Right lobe of liver (tissue), 6 donors: ENCODE measurements around the gene ZMYND15. TPM values are rescaled to one million over a fixed set of nuclear protein-coding genes. Genes with fewer than 3 reads are reported as not detected.
A peak's percentile ranks its signal among the peaks of the same experiment; 100 is the strongest.

Source experiments
- ATAC-seq, 4 donors: fragments of 200-7000 bp; cut with Tn5 transposase; one replicate each; pipeline ENCODE4 v1.9.1; 2020; ENCODE audit warnings: mild to moderate bottlenecking in 4 of 4, moderate library complexity in 4 of 4
- DNase-seq, 3 donors: peaks; one replicate each; pipeline ENCODE4 v3.0.0-alpha.2; 2020
- H3K27ac ChIP-seq, 3 donors: fragments of 200-600 bp; one replicate each; pipeline ENCODE4 v1.8.0; 2022
- H3K27me3 ChIP-seq, 2 donors: fragments of 200-600 bp; one replicate each; pipeline ENCODE4 v1.8.0; 2022
- H3K36me3 ChIP-seq, 4 donors: fragments of 200-600 bp; sonication (generic) in 1 of 4; one replicate each; pipeline versions ENCODE4 v1.5.1 to v1.8.0; 2017 to 2022; ENCODE audit warnings: control low read depth in 1 of 4
- H3K4me1 ChIP-seq, 4 donors: fragments of 200-600 bp; sonication (generic) in 1 of 4; one replicate each; pipeline versions ENCODE4 v1.5.1 to v1.8.0; 2017 to 2022; ENCODE audit warnings: control low read depth in 1 of 4
- H3K4me3 ChIP-seq, 3 donors: fragments of 200-600 bp; one replicate each; pipeline ENCODE4 v1.8.0; 2022
- H3K9me3 ChIP-seq, 4 donors: fragments of 200-600 bp; sonication (generic) in 1 of 4; one replicate each; pipeline versions ENCODE4 v1.5.1 to v1.8.0; 2017 to 2022; ENCODE audit warnings: control low read depth in 1 of 4
- CTCF ChIP-seq, 4 donors: fragments of 200-600 bp in 3 of 4; fragments of 450-650 bp in 1 of 4; IDR thresholded peaks; one replicate each; pipeline versions ENCODE4 v1.5.1 to v1.8.0; 2016 to 2022; ENCODE audit warnings: antibody characterized with exemption in 4 of 4, mild to moderate bottlenecking in 2 of 4
- POLR2A ChIP-seq: fragments of 450-650 bp; IDR thresholded peaks from one replicate; pipeline ENCODE4 v1.6.1; 2017; ENCODE audit warnings: antibody characterized with exemption, mild to moderate bottlenecking
- WGBS: methylation state at CpG from one replicate; pipeline ENCODE4 v1.1.6; 2018; ENCODE audit warnings: low coverage, low lambda C conversion rate; ENCODE audit not compliant: insufficient coverage; ENCODE audit errors: missing lambda C conversion rate; 5-methylcytosine and 5-hydroxymethylcytosine counted together
- intact Hi-C, 2 donors: fragments of 100-400 bp; cut with DNase I; formaldehyde crosslinking; loops; one replicate each; pipeline versions ENCODE4 v1.11.2 to v1.14.1; 2022
- total RNA-seq, 6 experiments: library from RNA; depleted of rRNA in 2 of 6; stranded (reverse); fragments of >200 nt in 2 of 6; fragmentation: NEBNext Ultra II Directional in 3 of 6; extraction: Animal tissue kit (Norgen Biotek cat#: 25700) in 3 of 6; gene quantifications; one replicate each; pipeline versions ENCODE4 v1.1.0 to v1.2.4, GENCODE V29; 2016 to 2023
- donor health status: DM: no; HTN: yes; CAD: no.
- donor health status: DM: no; HTN: no; CAD: no.
- donor health status: DM: no; HTN: no; CAD: no.
- donor health status: DM: no; HTN: yes; CAD: no.
- donor health status: DM: no; HTN: yes; CAD: no.

ZMYND15 gene
- total RNA-seq, 6 experiments from 2014 or later = 0.70 to 6.5 (median 1.9) TPM

- H3K9me3 ChIP-seq = no peaks in the 10 kb centered on the region
- peaks cover 0 to 16% (median 0%) of the 10 kb centered on the region in 4 donors for H3K4me1 ChIP-seq
- WGBS = 86% methylated on average over 1 of the region's 2 CpGs
- TF ChIP-seq CTCF (IDR thresholded peaks at IDR 0.05) = no peak
- no peak for TF ChIP-seq POLR2A
- H3K27ac ChIP-seq = no peak overlapping the region
- ATAC-seq (no peak), DNase-seq (no peak)
- intact Hi-C loops = no loop called here
- no peaks in the 10 kb centered on the region for H3K36me3 ChIP-seq
- H3K27me3 ChIP-seq = no peaks in the 10 kb centered on the region
- H3K4me3 ChIP-seq = no peak overlapping the region
These were observed 30.0 kb downstream of the ZMYND15 start for GRCh38 chr17:4769628-4770027.

- Histone ChIP-seq H3K27me3 (no peaks in the 10 kb centered on the region), H3K27ac (peak within 1 kb of the TSS; percentile 66 to 96 (median 88)), H3K36me3 (no peaks in the 10 kb centered on the region), H3K4me3 (peak within 1 kb of the TSS; percentile 52 to 64 (median 53)), H3K9me3 (no peaks in the 10 kb centered on the region), H3K4me1 (peaks cover 0 to 16% (median 0%) of the 10 kb centered on the region in 4 donors)
- 19% methylated on average over 9 of the region's 13 CpGs for WGBS
- peak; percentile 89 to 96 (median 95) for ATAC-seq
- peak; percentile 79 to 87 (median 86) for DNase-seq
- peak; percentile 87 for TF ChIP-seq POLR2A
- no peak for TF ChIP-seq CTCF (IDR thresholded peaks at IDR 0.05)
- intact Hi-C loops = no loop called here
These were observed 32.0 kb downstream of the ZMYND15 start, which contains the start of gene TM4SF5 for GRCh38 chr17:4771519-4772234. TM4SF5 (plus strand) TSS chr17:4771886; CDS start chr17:4771923, 37 bp downstream.

GRCh38 chr17:4772235-4772613 is 32.6 kb downstream of the ZMYND15 start:
- TF ChIP-seq POLR2A = no peak
- TF ChIP-seq CTCF (IDR thresholded peaks at IDR 0.05) = no peak
- peak in 3 of 4 donors; percentile 40 to 62 (median 60) for ATAC-seq
- peaks cover 0 to 16% (median 0%) of the 10 kb centered on the region in 4 donors for H3K4me1 ChIP-seq
- intact Hi-C loops = no loop called here
- no peaks in the 10 kb centered on the region for H3K27me3 ChIP-seq
- DNase-seq = no peak
- no peaks in the 10 kb centered on the region for H3K9me3 ChIP-seq
- peak overlapping the region; percentile 66 to 96 (median 88) for H3K27ac ChIP-seq
- H3K4me3 ChIP-seq = peak overlapping the region; percentile 52 to 64 (median 53)
- no peaks in the 10 kb centered on the region for H3K36me3 ChIP-seq
- WGBS = 36% methylated on average over 8 of the region's 10 CpGs

- Histone ChIP-seq H3K4me1 (no peaks in the 10 kb centered on the region), H3K27ac (no peak overlapping the region), H3K36me3 (no peaks in the 10 kb centered on the region), H3K9me3 (no peaks in the 10 kb centered on the region), H3K27me3 (no peaks in the 10 kb centered on the region), H3K4me3 (no peak overlapping the region)
- no peak for TF ChIP-seq CTCF (IDR thresholded peaks at IDR 0.05)
- TF ChIP-seq POLR2A = no peak
- 65% methylated on average over 8 of the region's 9 CpGs for WGBS
- DNase-seq = no peak
- peak in 1 of 4 donors; percentile 51 for ATAC-seq
- intact Hi-C loops = no loop called here
These were observed 38.5 kb downstream of the ZMYND15 start for GRCh38 chr17:4777969-4778760.
